Measurements from ENCODE around the gene MYPOP.
A peak's percentile ranks its signal among the peaks of the same experiment; 100 is the strongest.

MYPOP gene

GRCh38 chr19:45866400-45867176, 35.8 kb downstream of the MYPOP start:
- no peaks in the 10 kb centered on the region for H3K9me3 ChIP-seq (ENCODE audit: control insufficient read depth, insufficient read depth, low read length)
- H3K36me3 ChIP-seq (ENCODE audit: insufficient read depth, low read length) = no peaks in the 10 kb centered on the region
- H3K9ac ChIP-seq (ENCODE audit: low read depth, low read length) = no peak overlapping the region
- H3K4me1 ChIP-seq (ENCODE audit: insufficient read depth, low read length) = peaks cover 21% of the 10 kb centered on the region; the same call in 1 of the 2 replicates

- Histone ChIP-seq H3K36me3 (ENCODE audit: insufficient read depth, low read length) (no peaks in the 10 kb centered on the region; the same call in 1 of the 2 replicates), H3K9me3 (ENCODE audit: control insufficient read depth, insufficient read depth, low read length) (no peaks in the 10 kb centered on the region), H3K4me1 (ENCODE audit: insufficient read depth, low read length) (peaks cover 21% of the 10 kb centered on the region; the same call in 1 of the 2 replicates), H3K9ac (ENCODE audit: low read depth, low read length) (peak overlapping the region; percentile 97; the same call in 1 of the 2 replicates)
Observed at GRCh38 chr19:45865269-45865948, 37.0 kb downstream of the MYPOP start.

- Histone ChIP-seq H3K9ac (ENCODE audit: low read depth, low read length) (peak overlapping the region; percentile 97), H3K9me3 (ENCODE audit: control insufficient read depth, insufficient read depth, low read length) (no peaks in the 10 kb centered on the region), H3K36me3 (ENCODE audit: insufficient read depth, low read length) (no peaks in the 10 kb centered on the region; the same call in 1 of the 2 replicates), H3K4me1 (ENCODE audit: insufficient read depth, low read length) (peaks cover 21% of the 10 kb centered on the region; the same call in 1 of the 2 replicates)
Observed at GRCh38 chr19:45864629-45865082, 37.8 kb downstream of the MYPOP start.

GRCh38 chr19:45863840-45864628, 38.4 kb downstream of the MYPOP start, which contains the start of gene FOXA3:
FOXA3 (plus strand) TSS chr19:45864326; CDS start chr19:45864457, 131 bp downstream.
- peak within 1 kb of the TSS; percentile 97 for H3K9ac ChIP-seq (ENCODE audit: low read depth, low read length)
- H3K9me3 ChIP-seq (ENCODE audit: control insufficient read depth, insufficient read depth, low read length) = no peaks in the 10 kb centered on the region
- peaks cover 21% of the 10 kb centered on the region; the same call in 1 of the 2 replicates for H3K4me1 ChIP-seq (ENCODE audit: insufficient read depth, low read length)
- H3K36me3 ChIP-seq (ENCODE audit: insufficient read depth, low read length) = no peaks in the 10 kb centered on the region; the same call in 1 of the 2 replicates

- Histone ChIP-seq H3K36me3 (ENCODE audit: insufficient read depth, low read length) (no peaks in the 10 kb centered on the region; the same call in 1 of the 2 replicates), H3K4me1 (ENCODE audit: insufficient read depth, low read length) (peaks cover 21% of the 10 kb centered on the region; the same call in 1 of the 2 replicates), H3K9me3 (ENCODE audit: control insufficient read depth, insufficient read depth, low read length) (no peaks in the 10 kb centered on the region), H3K9ac (ENCODE audit: low read depth, low read length) (peak overlapping the region; percentile 97; the same call in 1 of the 2 replicates)
Observed at GRCh38 chr19:45863335-45863839, 39.0 kb downstream of the MYPOP start.

GRCh38 chr19:45862564-45863334, 39.7 kb downstream of the MYPOP start, which contains the start of gene SYMPK:
SYMPK (minus strand) TSS chr19:45863147; CDS start chr19:45854495, 8,652 bp downstream.
- peak within 1 kb of the TSS; percentile 98 for H3K9ac ChIP-seq (ENCODE audit: low read depth, low read length)
- no peaks in the 10 kb centered on the region; the same call in 1 of the 2 replicates for H3K36me3 ChIP-seq (ENCODE audit: insufficient read depth, low read length)
- no peaks in the 10 kb centered on the region for H3K9me3 ChIP-seq (ENCODE audit: control insufficient read depth, insufficient read depth, low read length)
- H3K4me1 ChIP-seq (ENCODE audit: insufficient read depth, low read length) = peaks cover 21% of the 10 kb centered on the region; the same call in 1 of the 2 replicates

GRCh38 chr19:45862271-45862563, 40.2 kb downstream of the MYPOP start:
- no peaks in the 10 kb centered on the region for H3K9me3 ChIP-seq (ENCODE audit: control insufficient read depth, insufficient read depth, low read length)

GRCh38 chr19:45860359-45861259, 41.8 kb downstream of the MYPOP start:
- H3K4me1 ChIP-seq (ENCODE audit: insufficient read depth, low read length) = peaks cover 5% of the 10 kb centered on the region; the same call in 1 of the 2 replicates
- H3K36me3 ChIP-seq (ENCODE audit: insufficient read depth, low read length) = no peaks in the 10 kb centered on the region; the same call in 1 of the 2 replicates
- H3K9me3 ChIP-seq (ENCODE audit: control insufficient read depth, insufficient read depth, low read length) = no peaks in the 10 kb centered on the region
- H3K9ac ChIP-seq (ENCODE audit: low read depth, low read length) = no peak overlapping the region

More at GRCh38 chr19:45862271-45862563, 40.2 kb downstream of the MYPOP start:
- Histone ChIP-seq H3K9ac (ENCODE audit: low read depth, low read length) (peak overlapping the region; percentile 98), H3K36me3 (ENCODE audit: insufficient read depth, low read length) (no peaks in the 10 kb centered on the region; the same call in 1 of the 2 replicates), H3K4me1 (ENCODE audit: insufficient read depth, low read length) (peaks cover 19% of the 10 kb centered on the region; the same call in 1 of the 2 replicates)

- Histone ChIP-seq H3K36me3 (ENCODE audit: insufficient read depth, low read length) (peaks cover 21% of the 10 kb centered on the region), H3K9me3 (ENCODE audit: control insufficient read depth, insufficient read depth, low read length) (no peaks in the 10 kb centered on the region), H3K9ac (ENCODE audit: low read depth, low read length) (no peak overlapping the region), H3K4me1 (ENCODE audit: insufficient read depth, low read length) (no peaks in the 10 kb centered on the region)
Observed at GRCh38 chr19:45854167-45854778, 48.1 kb downstream of the MYPOP start.

GRCh38 chr19:45852983-45853382, 49.4 kb downstream of the MYPOP start:
- Histone ChIP-seq H3K36me3 (ENCODE audit: insufficient read depth, low read length) (peaks cover 29% of the 10 kb centered on the region), H3K9me3 (ENCODE audit: control insufficient read depth, insufficient read depth, low read length) (no peaks in the 10 kb centered on the region)

GRCh38 chr19:45852145-45852750, 50.2 kb downstream of the MYPOP start:
- Histone ChIP-seq H3K9me3 (ENCODE audit: control insufficient read depth, insufficient read depth, low read length) (no peaks in the 10 kb centered on the region), H3K4me1 (ENCODE audit: insufficient read depth, low read length) (no peaks in the 10 kb centered on the region), H3K9ac (ENCODE audit: low read depth, low read length) (no peak overlapping the region), H3K36me3 (ENCODE audit: insufficient read depth, low read length) (peaks cover 34% of the 10 kb centered on the region)

More at GRCh38 chr19:45852983-45853382, 49.4 kb downstream of the MYPOP start:
- Histone ChIP-seq H3K9ac (ENCODE audit: low read depth, low read length) (no peak overlapping the region), H3K4me1 (ENCODE audit: insufficient read depth, low read length) (no peaks in the 10 kb centered on the region)

GRCh38 chr19:45848922-45849321, 53.5 kb downstream of the MYPOP start:
- no peaks in the 10 kb centered on the region for H3K4me1 ChIP-seq (ENCODE audit: insufficient read depth, low read length)
- peaks cover 43% of the 10 kb centered on the region for H3K36me3 ChIP-seq (ENCODE audit: insufficient read depth, low read length)
- H3K9ac ChIP-seq (ENCODE audit: low read depth, low read length) = no peak overlapping the region
- H3K9me3 ChIP-seq (ENCODE audit: control insufficient read depth, insufficient read depth, low read length) = no peaks in the 10 kb centered on the region
